ENCODE results near the gene CHRNA3.

CHRNA3 gene

GRCh38 chr15:78567531-78567930, 53.3 kb downstream of the CHRNA3 start (continued):
- TF ChIP-seq KLF17 (tag by site-specific recombination; IDR thresholded peaks at IDR 0.05) (no peak), HOXD13 (CRISPR knock-in tag; IDR thresholded peaks at IDR 0.05; ENCODE audit: borderline replicate concordance) (no peak), ELK4 (IDR thresholded peaks at IDR 0.05; ENCODE audit: borderline replicate concordance, low read depth, low read length) (no peak), BCL6B (tag by site-specific recombination; IDR thresholded peaks at IDR 0.05) (no peak), ZNF184 (tag by site-specific recombination; IDR thresholded peaks at IDR 0.05) (no peak), ZFP3 (tag by site-specific recombination; IDR thresholded peaks at IDR 0.05; ENCODE audit: low read depth) (no peak), ZNF404 (tag by site-specific recombination; IDR thresholded peaks at IDR 0.05) (no peak), TRIM28 (IDR thresholded peaks at IDR 0.05; ENCODE audit: borderline replicate concordance, low read length) (0 out of 2 replicates have a peak, but pooled peaks have one; percentile 26), ZNF24 (tag by site-specific recombination; IDR thresholded peaks at IDR 0.05) (peak; percentile 70; the same call in 1 of the 2 replicates), KLF16 (tag by site-specific recombination; IDR thresholded peaks at IDR 0.05) (no peak), ZBTB7A (tag by site-specific recombination; IDR thresholded peaks at IDR 0.05; ENCODE audit: low read depth) (no peak), HOXA7 (CRISPR knock-in tag; IDR thresholded peaks at IDR 0.05; ENCODE audit: borderline replicate concordance) (no peak), ZNF660 (tag by site-specific recombination; IDR thresholded peaks at IDR 0.05) (no peak), ZNF202 (tag by site-specific recombination; IDR thresholded peaks at IDR 0.05; ENCODE audit: borderline replicate concordance) (no peak), ZNF16 (tag by site-specific recombination; IDR thresholded peaks at IDR 0.05; ENCODE audit: low read depth) (no peak), ZNF335 (tag by site-specific recombination; conservative IDR thresholded peaks at IDR 0.05) (no peak), ZBTB44 (tag by site-specific recombination; IDR thresholded peaks at IDR 0.05) (peak; percentile 93), AEBP2 (tag by site-specific recombination; IDR thresholded peaks at IDR 0.05; ENCODE audit: borderline replicate concordance) (no peak), PRDM1 (tag by site-specific recombination; IDR thresholded peaks at IDR 0.05) (peak; percentile 83), ZNF664 (tag by site-specific recombination; IDR thresholded peaks at IDR 0.05) (no peak), ZNF747 (tag by site-specific recombination; IDR thresholded peaks at IDR 0.05) (no peak), ZNF600 (tag by site-specific recombination; IDR thresholded peaks at IDR 0.05) (peak; percentile 63), ZSCAN5A (tag by site-specific recombination; IDR thresholded peaks at IDR 0.05) (no peak), ZSCAN4 (tag by site-specific recombination; IDR thresholded peaks at IDR 0.05) (no peak), ZNF37A (tag by site-specific recombination; IDR thresholded peaks at IDR 0.05) (no peak), KLF8 (tag by site-specific recombination; IDR thresholded peaks at IDR 0.05) (no peak), ZNF214 (tag by site-specific recombination; IDR thresholded peaks at IDR 0.05; ENCODE audit: borderline replicate concordance) (no peak), ZNF558 (tag by site-specific recombination; IDR thresholded peaks at IDR 0.05) (no peak), ZNF398 (tag by site-specific recombination; IDR thresholded peaks at IDR 0.05) (no peak)
